PC-3 (cell line): Measurements from ENCODE around the gene DPM2. TPM values are rescaled to one million over a fixed set of nuclear protein-coding genes. Genes with fewer than 3 reads are reported as not detected.

Source experiments
- ATAC-seq: fragments of 200-7000 bp; cut with Tn5 transposase; 2 replicates; pipeline ENCODE4 v1.9.1; 2020; ENCODE audit warnings: mild to moderate bottlenecking, moderate library complexity
- BruUV-seq: library from RNA; stranded (reverse); fragments of 400-500 nt; replicated peaks from 2 replicates; lab custom pipeline; 2021; lab: Mats Ljungman, UMichigan
- CTCF ChIA-PET: fragments of 300-600 bp; sonication (Branson Sonifier 250); formaldehyde crosslinking; loops from one replicate; lab custom pipeline; 2022; ENCODE audit warnings: antibody characterized with exemption; lab: Charles Lee
- POLR2A ChIA-PET: fragments of 300-600 bp; sonication (Branson Sonifier 250); formaldehyde crosslinking; loops from one replicate; lab custom pipeline; 2022; ENCODE audit warnings: antibody characterized with exemption; ENCODE audit not compliant: unreplicated experiment; lab: Charles Lee
- DNase-seq: peaks from one replicate; pipeline ENCODE4 v3.0.0-alpha.2; 2015
- H2AFZ ChIP-seq: fragments of 300-600 bp; sonication (generic); 2 replicates; pipeline ENCODE4 v1.6.0; 2016; ENCODE audit warnings: antibody characterized with exemption, low read length
- H3F3A ChIP-seq: fragments of 300-600 bp; sonication (generic); one replicate; pipeline ENCODE4 v1.6.0; 2017; ENCODE audit warnings: antibody characterized with exemption, low read length, control low read depth, mild to moderate bottlenecking; ENCODE audit not compliant: unreplicated experiment
- H3K27ac ChIP-seq: fragments of 300-600 bp; sonication (generic); 2 replicates; pipeline ENCODE4 v1.5.1; 2016; ENCODE audit warnings: mild to moderate bottlenecking, low read length
- H3K27me3 ChIP-seq: fragments of 300-600 bp; sonication (generic); 2 replicates; pipeline ENCODE4 v1.6.1; 2016; ENCODE audit warnings: low read length, mixed read lengths
- H3K36me3 ChIP-seq: fragments of 300-600 bp; sonication (generic); 2 replicates; pipeline ENCODE4 v1.6.1; 2016; ENCODE audit warnings: low read depth, mixed run types, low read length, mixed read lengths
- H3K4me1 ChIP-seq: fragments of 300-600 bp; sonication (generic); 2 replicates; pipeline ENCODE4 v1.5.1; 2016; ENCODE audit warnings: low read length; ENCODE audit not compliant: insufficient read depth
- H3K4me2 ChIP-seq: fragments of 300-600 bp; sonication (generic); 2 replicates; pipeline ENCODE4 v1.6.0; 2016; ENCODE audit warnings: low read length
- H3K4me3 ChIP-seq: fragments of 300-600 bp; sonication (generic); 2 replicates; pipeline ENCODE4 v1.5.1; 2016; ENCODE audit warnings: mild to moderate bottlenecking, low read length, mixed read lengths
- H3K79me2 ChIP-seq: fragments of 300-600 bp; sonication (generic); 2 replicates; pipeline ENCODE4 v1.6.1; 2017; ENCODE audit warnings: low read length, mixed read lengths
- H3K9ac ChIP-seq: fragments of 300-600 bp; sonication (generic); 2 replicates; pipeline ENCODE4 v1.6.0; 2016; ENCODE audit warnings: mild to moderate bottlenecking, low read length
- H3K9me2 ChIP-seq: fragments of 300-600 bp; sonication (generic); replicated peaks from 2 replicates; pipeline ENCODE4 v1.6.1; 2016; ENCODE audit warnings: mixed run types, low read length, mixed read lengths
- H3K9me3 ChIP-seq: fragments of 300-600 bp; sonication (generic); 2 replicates; pipeline ENCODE4 v1.6.1; 2016; ENCODE audit warnings: low read length, mixed read lengths
- H4K20me1 ChIP-seq: fragments of 300-600 bp; sonication (generic); 2 replicates; pipeline ENCODE4 v1.6.1; 2016; ENCODE audit warnings: low read length, mixed read lengths
- CTCF ChIP-seq: fragments of 300-600 bp; sonication (generic); conservative IDR thresholded peaks from 2 replicates; pipeline ENCODE4 v1.5.1; 2017; ENCODE audit warnings: antibody characterized with exemption, low read depth, mild to moderate bottlenecking, low read length
- EZH2 ChIP-seq: fragments of 300-600 bp; sonication (generic); IDR thresholded peaks from one replicate; pipeline ENCODE4 v1.6.1; 2017; ENCODE audit warnings: antibody characterized with exemption, mild to moderate bottlenecking, low read length; ENCODE audit not compliant: unreplicated experiment
- EZH2phosphoT487 ChIP-seq: fragments of 300-600 bp; sonication (generic); IDR thresholded peaks from 2 replicates; pipeline ENCODE4 v1.6.1; 2018; ENCODE audit warnings: mild to moderate bottlenecking, antibody characterized with exemption, low read length, borderline replicate concordance
- intact Hi-C: fragments of 100-400 bp; cut with micrococcal nuclease; formaldehyde crosslinking; loops from 2 replicates; pipeline ENCODE4 v1.9.0; 2023
- total RNA-seq: library from RNA; depleted of rRNA; stranded (reverse); fragments of >200 nt; gene quantifications from 2 replicates; pipeline ENCODE4 v1.2.3, GENCODE V29; 2014

Gene DPM2
- total RNA-seq, 1 experiment from 2014 or later: 33.0 TPM

- Histone ChIP-seq H3K9ac (no peak overlapping the region), H3K9me3 (no peaks in the 10 kb centered on the region), H3K4me2 (no peak overlapping the region), H3K4me1 (peaks cover 55% of the 10 kb centered on the region), H3K79me2 (peaks cover 82% of the 10 kb centered on the region), H3F3A (no peaks in the 10 kb centered on the region), H2AFZ (no peak overlapping the region), H3K9me2 (no peaks in the 10 kb centered on the region), H4K20me1 (peaks cover 4% of the 10 kb centered on the region; the same call in 1 of the 2 replicates), H3K27ac (no peak overlapping the region), H3K4me3 (no peak overlapping the region), H3K36me3 (no peaks in the 10 kb centered on the region), H3K27me3 (no peaks in the 10 kb centered on the region)
- TF ChIP-seq EZH2phosphoT487: no peak
- TF ChIP-seq EZH2: no peak
- TF ChIP-seq CTCF: no peak
- CTCF ChIA-PET: no interaction called here
- DNase-seq (no peak), ATAC-seq (no peak)
- no TSS peak for BruUV-seq
- intact Hi-C loops: no loop called here
- POLR2A ChIA-PET: no interaction called here
Observed at GRCh38 chr9:127966416-127967150, 28.9 kb upstream of the DPM2 start.

GRCh38 chr9:127965953-127966352 is 28.3 kb upstream of the DPM2 start:
- no peaks in the 10 kb centered on the region for H3F3A ChIP-seq
- CTCF ChIA-PET: no interaction called here
- peak overlapping the region; percentile 71 for H3K27ac ChIP-seq
- peak overlapping the region; percentile 68 for H3K4me2 ChIP-seq
- no peak for ATAC-seq
- peaks cover 84% of the 10 kb centered on the region for H3K79me2 ChIP-seq
- TSS peak; percentile 20 for BruUV-seq
- no peaks in the 10 kb centered on the region for H3K27me3 ChIP-seq
- no peak for DNase-seq
- no peaks in the 10 kb centered on the region for H3K9me2 ChIP-seq
- H3K4me1 ChIP-seq: peaks cover 55% of the 10 kb centered on the region
- peaks cover 3% of the 10 kb centered on the region; the same call in 1 of the 2 replicates for H4K20me1 ChIP-seq
- H3K36me3 ChIP-seq: no peaks in the 10 kb centered on the region
- no peaks in the 10 kb centered on the region for H3K9me3 ChIP-seq
- no peak overlapping the region for H2AFZ ChIP-seq
- POLR2A ChIA-PET: no interaction called here
- peak overlapping the region; percentile 37; the same call in 1 of the 2 replicates for H3K9ac ChIP-seq
- intact Hi-C loops: no loop called here
- 0 out of 2 replicates have a peak overlapping the region, but pooled peaks have one; percentile 24 for H3K4me3 ChIP-seq
- TF ChIP-seq EZH2: no peak
- TF ChIP-seq CTCF: no peak
- no peak for TF ChIP-seq EZH2phosphoT487

- H3K36me3 ChIP-seq: no peaks in the 10 kb centered on the region
- H3K9ac ChIP-seq: no peak overlapping the region
- ChIA-PET CTCF (no interaction called here), POLR2A (no interaction called here)
- DNase-seq (no peak), ATAC-seq (no peak)
- intact Hi-C loops: no loop called here
- no peak overlapping the region for H2AFZ ChIP-seq
- TF ChIP-seq EZH2 (no peak), EZH2phosphoT487 (no peak), CTCF (no peak)
- no peaks in the 10 kb centered on the region for H3K9me3 ChIP-seq
- no peaks in the 10 kb centered on the region for H3K9me2 ChIP-seq
- H3F3A ChIP-seq: no peaks in the 10 kb centered on the region
- no peak overlapping the region for H3K4me2 ChIP-seq
- no peaks in the 10 kb centered on the region for H4K20me1 ChIP-seq
- no peak overlapping the region for H3K27ac ChIP-seq
- no peaks in the 10 kb centered on the region for H3K27me3 ChIP-seq
- no peak overlapping the region for H3K4me3 ChIP-seq
- H3K4me1 ChIP-seq: peaks cover 36% of the 10 kb centered on the region
- peaks cover 76% of the 10 kb centered on the region for H3K79me2 ChIP-seq
- BruUV-seq: no TSS peak
Observed at GRCh38 chr9:127963359-127964064, 25.9 kb upstream of the DPM2 start.
